Keratinocyte (primary cell): ENCODE measurements around the gene CBY1. TPM values are rescaled to one million over a fixed set of nuclear protein-coding genes. Genes with fewer than 3 reads are reported as not detected.

Experiments
- DNase-seq: peaks from one replicate; pipeline ENCODE4 v3.0.0-alpha.2; 2011; ENCODE audit warnings: low read depth, missing footprints, low spot score
- FAIRE-seq: peaks from 2 replicates; lab custom pipeline; 2011; peaks lifted over from hg19 to GRCh38; lab: Jason Lieb, UNC
- H2AFZ ChIP-seq: 2 replicates; pipeline ENCODE4 v1.6.0; 2012; ENCODE audit warnings: low read length, control low read depth, inconsistent platforms; ENCODE audit not compliant: control insufficient read depth
- H3K27ac ChIP-seq: 2 replicates; pipeline ENCODE4 v1.5.1; 2011; ENCODE audit warnings: low read length; ENCODE audit not compliant: control insufficient read depth, insufficient read depth
- H3K27me3 ChIP-seq: 3 replicates; pipeline ENCODE4 v1.6.0; 2011; ENCODE audit warnings: low read length; ENCODE audit not compliant: control insufficient read depth, insufficient read depth; ENCODE audit errors: extremely low read depth
- H3K36me3 ChIP-seq, 2 experiments: 2 replicates in 1 of 2; 3 replicates in 1 of 2; pipeline ENCODE4 v1.5.1; 2011; ENCODE audit warnings: low read length in 2 of 2, mild to moderate bottlenecking in 1 of 2; ENCODE audit not compliant: control insufficient read depth in 2 of 2, insufficient read depth in 2 of 2; ENCODE audit errors: extremely low read depth in 1 of 2
- H3K4me1 ChIP-seq: 3 replicates; pipeline ENCODE4 v1.5.1; 2011; ENCODE audit warnings: low read length; ENCODE audit not compliant: control insufficient read depth, insufficient read depth; ENCODE audit errors: extremely low read depth
- H3K4me2 ChIP-seq: 3 replicates; pipeline ENCODE4 v1.6.0; 2011; ENCODE audit warnings: low read depth, low read length; ENCODE audit not compliant: control insufficient read depth, insufficient read depth; ENCODE audit errors: extremely low read depth
- H3K4me3 ChIP-seq, 3 experiments: fragments of 200-600 bp in 1 of 3; sonication (generic) in 1 of 3; 2 replicates in 2 of 3; 3 replicates in 1 of 3; pipeline ENCODE4 v1.5.1; 2011 to 2016; ENCODE audit warnings: low read length in 3 of 3, mild to moderate bottlenecking in 3 of 3, control low read depth in 2 of 3, inconsistent platforms in 1 of 3, low read depth in 1 of 3, mixed read lengths in 1 of 3, mixed run types in 1 of 3, moderate library complexity in 1 of 3; ENCODE audit not compliant: control insufficient read depth in 2 of 3, insufficient read depth in 2 of 3; ENCODE audit errors: extremely low read depth in 1 of 3
- H3K79me2 ChIP-seq: 2 replicates; pipeline ENCODE4 v1.6.0; 2012; ENCODE audit warnings: low read length; ENCODE audit not compliant: control insufficient read depth, insufficient read depth
- H3K9ac ChIP-seq: 3 replicates; pipeline ENCODE4 v1.6.0; 2011; ENCODE audit warnings: low read length; ENCODE audit not compliant: control insufficient read depth, insufficient read depth; ENCODE audit errors: extremely low read depth
- H3K9me1 ChIP-seq: 3 replicates; pipeline ENCODE4 v1.6.0; 2011; ENCODE audit warnings: low read length; ENCODE audit not compliant: control insufficient read depth, insufficient read depth; ENCODE audit errors: extremely low read depth
- H3K9me3 ChIP-seq: 2 replicates; pipeline ENCODE4 v1.5.1; 2012; ENCODE audit warnings: low read depth, low read length; ENCODE audit not compliant: control insufficient read depth
- H4K20me1 ChIP-seq: 3 replicates; pipeline ENCODE4 v1.6.0; 2011; ENCODE audit warnings: low read length; ENCODE audit not compliant: control insufficient read depth, insufficient read depth; ENCODE audit errors: extremely low read depth
- CTCF ChIP-seq, 3 experiments: IDR thresholded peaks in 1 of 3; conservative IDR thresholded peaks in 1 of 3; optimal IDR thresholded peaks in 1 of 3; 2 replicates in 2 of 3; 3 replicates in 1 of 3; pipeline versions ENCODE3 to v1.5.1; 2011; ENCODE audit warnings: low read length in 3 of 3, mild to moderate bottlenecking in 3 of 3, moderate library complexity in 2 of 3, control low read depth in 1 of 3, inconsistent platforms in 1 of 3; ENCODE audit not compliant: insufficient read depth in 2 of 3; ENCODE audit errors: extremely low read depth in 1 of 3
- EZH2 ChIP-seq: IDR thresholded peaks from one replicate; pipeline ENCODE4 v1.6.1; 2012; ENCODE audit warnings: inconsistent platforms, mild to moderate bottlenecking, low read length, moderate library complexity
- dilution Hi-C: fragments of 300-500 bp; cut with MboI; formaldehyde crosslinking; loops from one replicate; pipeline ENCODE4 v1.7.0; 2020; ENCODE audit warnings: low sequenced_read_pairs; ENCODE audit not compliant: extremely low pct_ligation_motif_present
- polyA plus RNA-seq, 5 experiments: library from polyadenylated mRNA; depleted of rRNA in 3 of 5; stranded (reverse) in 3 of 5; stranded (forward) in 1 of 5; unstranded in 1 of 5; fragments of >200 nt; gene quantifications; 1 replicate in 1 of 5; 2 replicates in 3 of 5; 3 replicates in 1 of 5; pipeline versions ENCODE4 v1.2.1 to v1.2.3, GENCODE V29; 2011 to 2012; ENCODE audit warnings: missing spikeins in 2 of 5, low read depth in 1 of 5, low replicate concordance in 1 of 5

CBY1 gene
- polyA plus RNA-seq, 1 donor (not counting 4 experiments of a cell fraction or from before 2014, with no cell fraction given): 40.3 TPM

GRCh38 chr22:38717244-38717643 lies 60.8 kb downstream of the CBY1 start:
- peaks cover 5% of the 10 kb centered on the region for H3K9me1 ChIP-seq
- H3K9ac ChIP-seq: no peak overlapping the region
- peaks cover 8% of the 10 kb centered on the region for H4K20me1 ChIP-seq
- no peak overlapping the region for H3K4me2 ChIP-seq
- H3K4me1 ChIP-seq: peaks cover 11% of the 10 kb centered on the region
- no peak overlapping the region for H3K27ac ChIP-seq
- H3K4me3 ChIP-seq: no peak overlapping the region
- TF ChIP-seq CTCF (optimal IDR thresholded peaks at IDR 0.05 in 1 of 3, IDR thresholded peaks at IDR 0.05 in 1 of 3, conservative IDR thresholded peaks at IDR 0.05 in 1 of 3; ENCODE audit: extremely low read depth in 1 of 3, insufficient read depth in 2 of 3, low read length in 3 of 3) (no peak), EZH2 (no peak)
- H3K27me3 ChIP-seq: no peaks in the 10 kb centered on the region
- H3K36me3 ChIP-seq: peaks cover 14 to 24% of the 10 kb centered on the region in 2 experiments
- H3K79me2 ChIP-seq: peaks cover 40% of the 10 kb centered on the region
- no peak overlapping the region for H2AFZ ChIP-seq
- no peak for DNase-seq
- no peak for FAIRE-seq
- dilution Hi-C loops: no loop called here
- no peaks in the 10 kb centered on the region for H3K9me3 ChIP-seq

- H3K9ac ChIP-seq: no peak overlapping the region
- peaks cover 8% of the 10 kb centered on the region for H4K20me1 ChIP-seq
- H2AFZ ChIP-seq: no peak overlapping the region
- H3K4me1 ChIP-seq: peaks cover 11% of the 10 kb centered on the region
- peak; percentile 44 to 87 (median 82) for TF ChIP-seq CTCF (optimal IDR thresholded peaks at IDR 0.05 in 1 of 3, IDR thresholded peaks at IDR 0.05 in 1 of 3, conservative IDR thresholded peaks at IDR 0.05 in 1 of 3; ENCODE audit: extremely low read depth in 1 of 3, insufficient read depth in 2 of 3, low read length in 3 of 3)
- TF ChIP-seq EZH2: no peak
- DNase-seq (peak; percentile 38), FAIRE-seq (peak; percentile 95)
- peak overlapping the region; percentile 44 for H3K27ac ChIP-seq
- H3K9me1 ChIP-seq: peaks cover 4% of the 10 kb centered on the region
- peak overlapping the region; percentile 35 for H3K4me2 ChIP-seq
- peaks cover 28% of the 10 kb centered on the region for H3K79me2 ChIP-seq
- no peaks in the 10 kb centered on the region for H3K27me3 ChIP-seq
- peaks cover 19 to 28% of the 10 kb centered on the region in 2 experiments for H3K36me3 ChIP-seq
- dilution Hi-C loops: no loop called here
- H3K4me3 ChIP-seq: no peak overlapping the region
- H3K9me3 ChIP-seq: no peaks in the 10 kb centered on the region
These were observed 62.0 kb downstream of the CBY1 start for GRCh38 chr22:38718414-38718813.
